HEK293 (cell line): ENCODE measurements around the gene SKA2.

Experiments used
- CTCF ChIP-seq: fragments of 450-650 bp; formaldehyde crosslinking; IDR thresholded peaks from 2 replicates; pipeline ENCODE4 v1.5.1; 2016; ENCODE audit warnings: missing biosample characterization, missing genetic modification characterization
- ELK4 ChIP-seq: IDR thresholded peaks from 2 replicates; pipeline ENCODE4 v1.6.1; 2011; ENCODE audit warnings: mild to moderate bottlenecking, low read depth, low read length, borderline replicate concordance
- ZFHX2 ChIP-seq: fragments of 450-650 bp; formaldehyde crosslinking; conservative IDR thresholded peaks from 2 replicates; pipeline ENCODE4 v1.5.1; 2016; ENCODE audit warnings: missing biosample characterization, missing genetic modification characterization
- ZNF350 ChIP-seq: fragments of 450-650 bp; formaldehyde crosslinking; IDR thresholded peaks from 2 replicates; pipeline ENCODE4 v1.5.0; 2017; ENCODE audit warnings: missing biosample characterization, mild to moderate bottlenecking, missing genetic modification characterization
- ZNF704 ChIP-seq: fragments of 450-650 bp; formaldehyde crosslinking; IDR thresholded peaks from 2 replicates; pipeline ENCODE4 v1.5.1; 2016; ENCODE audit warnings: missing biosample characterization, missing genetic modification characterization
- ZSCAN5A ChIP-seq: fragments of 450-650 bp; formaldehyde crosslinking; IDR thresholded peaks from 2 replicates; pipeline ENCODE4 v1.5.1; 2016; ENCODE audit warnings: missing biosample characterization, missing genetic modification characterization

- TF ChIP-seq ZFHX2 (tag by site-specific recombination), result no peak
- TF ChIP-seq CTCF (tag by site-specific recombination), result no peak
- no peak for TF ChIP-seq ZNF350 (tag by site-specific recombination)
- no peak for TF ChIP-seq ELK4
- TF ChIP-seq ZNF704 (tag by site-specific recombination), result no peak
- TF ChIP-seq ZSCAN5A (tag by site-specific recombination), result no peak
Measured at GRCh38 chr17:59190806-59191205, 35.8 kb upstream of the SKA2 start.
